ENCODE data around the gene MMP24.
"Not testable (repeated sequence)": the region's sequence is repeated elsewhere in the genome, so short reads cannot be mapped to it uniquely, and the experiment has no call there.

MMP24 gene

GRCh38 chr20:35311409-35311808 lies 84.9 kb downstream of the MMP24 start:
- peak; percentile 45 for DNase-seq (ENCODE audit: low read depth)

- no peak for DNase-seq (ENCODE audit: low read depth)
Observed at GRCh38 chr20:35311822-35312221, 85.3 kb downstream of the MMP24 start.

- no peak for DNase-seq (ENCODE audit: low read depth)
Observed at GRCh38 chr20:35312318-35312717, 85.8 kb downstream of the MMP24 start.

GRCh38 chr20:35314816-35315631 lies 88.5 kb downstream of the MMP24 start:
- DNase-seq (ENCODE audit: low read depth) = no peak

- not testable (repeated sequence) for DNase-seq (ENCODE audit: low read depth)
Observed at GRCh38 chr20:35315632-35316020, 89.1 kb downstream of the MMP24 start.

- no peak for DNase-seq (ENCODE audit: low read depth)
Observed at GRCh38 chr20:35316086-35316485, 89.6 kb downstream of the MMP24 start.

GRCh38 chr20:35317416-35318210 lies 91.1 kb downstream of the MMP24 start:
- no peak for DNase-seq (ENCODE audit: low read depth)

GRCh38 chr20:35318502-35319157 lies 92.1 kb downstream of the MMP24 start:
- DNase-seq (ENCODE audit: low read depth) = no peak

- DNase-seq (ENCODE audit: low read depth) = no peak
Observed at GRCh38 chr20:35319192-35319870, 92.8 kb downstream of the MMP24 start.

- DNase-seq (ENCODE audit: low read depth) = no peak
Observed at GRCh38 chr20:35319871-35320197, 93.3 kb downstream of the MMP24 start.

- DNase-seq (ENCODE audit: low read depth) = no peak
Observed at GRCh38 chr20:35320396-35321126, 94.1 kb downstream of the MMP24 start.

GRCh38 chr20:35325401-35325800 lies 98.9 kb downstream of the MMP24 start:
- DNase-seq (ENCODE audit: low read depth) = no peak

GRCh38 chr20:35326021-35326739 lies 99.7 kb downstream of the MMP24 start:
- no peak for DNase-seq (ENCODE audit: low read depth)
